Daoy (cell line): ENCODE measurements around the gene TBRG4. TPM values are rescaled to one million over a fixed set of nuclear protein-coding genes. Genes with fewer than 3 reads are reported as not detected.

Experiments
- DNase-seq: peaks from one replicate; pipeline ENCODE4 v3.0.0-alpha.2; 2015; ENCODE audit warnings: low read depth
- total RNA-seq: library from RNA; depleted of rRNA; stranded (reverse); fragments of >200 nt; shearing (Covaris generic); gene quantifications from 2 replicates; pipeline ENCODE4 v1.2.3, GENCODE V29; 2014

Gene TBRG4
- total RNA-seq, 1 experiment from 2014 or later = 211 TPM

GRCh38 chr7:45089341-45089891 is 22.1 kb downstream of the TBRG4 start:
- peak; percentile 83 for DNase-seq

GRCh38 chr7:45088821-45089340 is 22.6 kb downstream of the TBRG4 start, which contains the start of gene NACAD:
TSS of gene NACAD (minus strand) at chr7:45088969. CDS start at chr7:45088894, 75 bp downstream.
- peak; percentile 75 for DNase-seq

GRCh38 chr7:45088146-45088701 is 23.3 kb downstream of the TBRG4 start:
- no peak for DNase-seq

- no peak for DNase-seq
Observed at GRCh38 chr7:45087301-45088145, 24.0 kb downstream of the TBRG4 start.

- no peak for DNase-seq
Observed at GRCh38 chr7:45086331-45087065, 25.0 kb downstream of the TBRG4 start.

- no peak for DNase-seq
Observed at GRCh38 chr7:45085619-45086200, 25.8 kb downstream of the TBRG4 start.

- no peak for DNase-seq
Observed at GRCh38 chr7:45084901-45085618, 26.4 kb downstream of the TBRG4 start.

- DNase-seq = no peak
Observed at GRCh38 chr7:45084336-45084735, 27.2 kb downstream of the TBRG4 start.

GRCh38 chr7:45082831-45083331 is 28.6 kb downstream of the TBRG4 start:
- no peak for DNase-seq

- DNase-seq = no peak
Observed at GRCh38 chr7:45082031-45082830, 29.3 kb downstream of the TBRG4 start.

GRCh38 chr7:45081670-45081974 is 29.9 kb downstream of the TBRG4 start:
- no peak for DNase-seq

- no peak for DNase-seq
Observed at GRCh38 chr7:45080958-45081669, 30.4 kb downstream of the TBRG4 start.

GRCh38 chr7:45080265-45080957 is 31.1 kb downstream of the TBRG4 start:
- DNase-seq = no peak

GRCh38 chr7:45078125-45078681 is 33.3 kb downstream of the TBRG4 start:
- DNase-seq = no peak

GRCh38 chr7:45077579-45077978 is 33.9 kb downstream of the TBRG4 start:
- no peak for DNase-seq

- no peak for DNase-seq
Observed at GRCh38 chr7:45076946-45077345, 34.6 kb downstream of the TBRG4 start.

- no peak for DNase-seq
Observed at GRCh38 chr7:45075871-45076796, 35.4 kb downstream of the TBRG4 start.

- DNase-seq = no peak
Observed at GRCh38 chr7:45075355-45075644, 36.2 kb downstream of the TBRG4 start.
